Thoracic aorta (tissue), 2 donors: ENCODE data around the gene PHACTR1. TPM values are rescaled to one million over a fixed set of nuclear protein-coding genes. Genes with fewer than 3 reads are reported as not detected.
A peak's percentile ranks its signal among the peaks of the same experiment; 100 is the strongest.

Source experiments
- ATAC-seq: fragments of 150-250 bp; one replicate; pipeline ENCODE4 v1.8.0; 2017; ENCODE audit warnings: low read depth; ENCODE audit not compliant: insufficient number of reproducible peaks, low FRiP score
- DNase-seq: peaks from one replicate; pipeline ENCODE4 v3.0.0-alpha.2; 2020; ENCODE audit warnings: low spot score
- H3K27ac ChIP-seq, 2 donors: fragments of 200-600 bp; sonication (generic); 1 replicate in 1 of 2; 2 replicates in 1 of 2; pipeline ENCODE4 v1.5.1; 2016; ENCODE audit warnings: mild to moderate bottlenecking in 2 of 2, moderate library complexity in 2 of 2
- H3K27me3 ChIP-seq: fragments of 200-600 bp; sonication (generic); replicated peaks from 2 replicates; pipeline ENCODE4 v1.6.0; 2016; ENCODE audit warnings: mild to moderate bottlenecking; ENCODE audit not compliant: insufficient read depth
- H3K36me3 ChIP-seq: fragments of 200-600 bp; sonication (generic); one replicate; pipeline ENCODE4 v1.5.1; 2016
- H3K4me1 ChIP-seq, 2 donors: fragments of 200-600 bp; sonication (generic); 1 replicate in 1 of 2; 2 replicates in 1 of 2; pipeline versions ENCODE4 v1.5.1 to v1.6.0; 2016; ENCODE audit warnings: low read depth in 2 of 2, mild to moderate bottlenecking in 1 of 2; ENCODE audit not compliant: control insufficient read depth in 1 of 2
- H3K4me3 ChIP-seq: fragments of 200-600 bp; sonication (generic); 2 replicates; pipeline ENCODE4 v1.5.1; 2016; ENCODE audit warnings: mild to moderate bottlenecking
- H3K9me3 ChIP-seq: fragments of 200-600 bp; sonication (generic); 2 replicates; pipeline ENCODE4 v1.5.1; 2016
- CTCF ChIP-seq: fragments of 200-600 bp; sonication (generic); IDR thresholded peaks from one replicate; pipeline ENCODE4 v1.5.1; 2019; ENCODE audit warnings: antibody characterized with exemption
- total RNA-seq, 2 donors: library from RNA; depleted of rRNA; stranded (reverse); fragments of >200 nt; gene quantifications; one replicate each; pipeline versions ENCODE4 v1.1.0 to v1.2.3, GENCODE V29; 2016

Gene PHACTR1
- total RNA-seq, 2 donors from 2014 or later, result 42.9 to 69.1 TPM

DNA sequence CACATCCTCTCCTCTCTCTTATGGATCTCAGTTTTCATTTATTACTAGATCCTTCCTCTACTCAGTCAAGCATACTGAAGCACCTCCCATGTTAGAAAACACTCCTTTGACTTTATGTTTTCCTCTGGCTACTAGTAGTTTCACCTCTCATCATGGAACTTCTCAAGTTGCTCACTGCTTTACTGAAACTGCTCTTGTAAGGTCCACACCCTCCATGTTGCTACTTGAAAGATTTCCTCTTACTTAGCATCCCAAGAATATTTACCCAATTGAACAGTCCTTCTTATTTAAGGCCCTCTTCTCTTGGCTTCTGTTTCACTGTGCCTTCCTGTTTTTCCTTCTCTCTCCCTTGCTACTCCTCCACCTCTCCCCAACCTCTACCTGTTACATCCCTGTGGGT lies 381.4 kb downstream of the PHACTR1 start:
- H3K27me3 ChIP-seq, result no peaks in the 10 kb centered on the region
- no peaks in the 10 kb centered on the region for H3K9me3 ChIP-seq
- no peaks in the 10 kb centered on the region for H3K36me3 ChIP-seq
- no peak for DNase-seq
- H3K4me1 ChIP-seq, result peaks cover 18 to 60% of the 10 kb centered on the region in 2 donors
- H3K27ac ChIP-seq, result peak overlapping the region; percentile 62 to 63
- TF ChIP-seq CTCF, result no peak
- ATAC-seq, result no peak
- H3K4me3 ChIP-seq, result no peak overlapping the region

DNA sequence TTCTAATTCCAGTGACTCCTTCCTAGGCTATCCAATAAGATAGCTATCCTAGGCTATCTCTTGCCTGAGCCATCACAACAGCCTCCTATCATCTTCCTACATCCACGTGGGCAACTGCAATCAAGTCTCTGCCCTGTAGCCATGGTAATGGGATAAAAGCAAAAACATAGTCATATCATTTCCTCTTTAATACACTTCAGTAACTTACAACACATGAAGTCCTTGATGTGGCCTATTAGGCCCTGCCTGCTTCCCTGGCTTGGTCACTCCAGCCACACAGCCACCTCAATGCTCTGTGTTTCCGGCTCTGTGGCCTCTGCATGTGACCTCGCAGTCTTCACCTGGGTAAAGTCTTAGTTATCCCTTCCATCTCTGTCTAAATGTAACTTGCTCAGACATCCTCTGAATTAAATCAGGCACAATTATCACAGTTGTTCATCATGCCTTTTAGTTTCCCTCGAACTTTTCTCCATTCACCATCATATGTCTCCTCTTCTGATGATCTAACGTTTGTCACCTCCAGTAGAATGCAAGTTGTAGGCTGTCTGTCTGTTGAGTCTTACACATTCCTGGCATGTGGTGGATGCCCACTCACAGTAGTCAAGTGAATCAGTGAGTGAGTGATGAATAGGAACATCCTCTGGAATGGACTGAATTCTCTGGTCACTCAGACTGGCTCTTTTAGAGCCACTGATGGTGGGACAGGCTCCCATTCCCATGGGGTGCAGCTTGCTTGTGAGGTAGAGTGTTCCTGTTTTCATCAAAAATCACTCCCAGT lies 382.4 kb downstream of the PHACTR1 start:
- Histone ChIP-seq H3K9me3 (no peaks in the 10 kb centered on the region), H3K36me3 (no peaks in the 10 kb centered on the region), H3K4me3 (no peak overlapping the region), H3K27ac (peak overlapping the region; percentile 62 to 63), H3K27me3 (no peaks in the 10 kb centered on the region), H3K4me1 (peaks cover 18 to 70% of the 10 kb centered on the region in 2 donors)
- ATAC-seq (no peak), DNase-seq (no peak)
- no peak for TF ChIP-seq CTCF

DNA sequence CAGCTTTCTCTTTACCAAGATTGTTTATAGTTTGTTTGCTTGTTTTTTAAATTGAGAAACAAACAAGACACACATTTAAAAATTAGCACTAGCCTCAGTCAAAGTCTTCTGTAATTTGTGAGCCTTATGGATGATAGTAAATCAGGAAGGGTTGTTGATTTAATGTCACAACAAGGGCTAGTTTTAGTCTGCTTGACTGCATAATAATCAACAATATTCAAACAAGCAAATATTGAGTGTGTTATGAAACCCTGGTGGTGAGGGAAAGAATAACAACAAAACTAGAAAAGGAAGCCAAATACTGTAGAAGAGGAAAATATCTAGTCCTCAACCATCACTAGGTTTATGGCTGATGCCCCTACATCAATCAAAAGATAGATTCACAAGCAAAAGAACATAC lies 383.2 kb downstream of the PHACTR1 start:
- Histone ChIP-seq H3K4me1 (peaks cover 18 to 75% of the 10 kb centered on the region in 2 donors), H3K27ac (no peak overlapping the region), H3K4me3 (no peak overlapping the region), H3K9me3 (no peaks in the 10 kb centered on the region), H3K36me3 (no peaks in the 10 kb centered on the region), H3K27me3 (no peaks in the 10 kb centered on the region)
- ATAC-seq, result no peak
- peak; percentile 13 for TF ChIP-seq CTCF
- DNase-seq, result no peak

DNA sequence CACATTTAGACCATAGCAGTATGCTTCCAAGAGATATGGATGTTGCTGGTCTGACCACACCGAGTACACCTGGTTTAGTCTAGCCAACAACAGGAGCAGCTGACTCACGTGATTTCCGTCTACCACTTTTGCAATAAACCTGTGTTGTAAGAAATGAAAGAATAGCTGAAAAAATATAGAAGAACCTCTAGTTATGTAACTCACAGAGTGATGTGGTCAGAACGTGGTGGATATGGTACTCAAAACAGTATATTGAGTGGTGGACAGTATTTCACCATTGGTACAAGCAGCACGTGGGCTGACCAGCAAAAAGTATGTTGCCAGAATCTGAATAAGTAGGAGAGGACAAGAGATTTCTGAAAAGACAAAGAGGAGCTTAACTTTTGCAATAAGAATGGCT lies 384.8 kb downstream of the PHACTR1 start:
- Histone ChIP-seq H3K36me3 (no peaks in the 10 kb centered on the region), H3K27me3 (no peaks in the 10 kb centered on the region), H3K4me3 (no peak overlapping the region), H3K9me3 (no peaks in the 10 kb centered on the region), H3K4me1 (peaks cover 12 to 59% of the 10 kb centered on the region in 2 donors), H3K27ac (no peak overlapping the region)
- ATAC-seq, result no peak
- TF ChIP-seq CTCF, result no peak
- no peak for DNase-seq

- no peaks in the 10 kb centered on the region for H3K27me3 ChIP-seq
- H3K27ac ChIP-seq, result no peak overlapping the region
- no peaks in the 10 kb centered on the region for H3K36me3 ChIP-seq
- ATAC-seq (no peak), DNase-seq (no peak)
- H3K4me3 ChIP-seq, result no peak overlapping the region
- TF ChIP-seq CTCF, result no peak
- H3K9me3 ChIP-seq, result no peaks in the 10 kb centered on the region
- peaks cover 10 to 53% of the 10 kb centered on the region in 2 donors for H3K4me1 ChIP-seq
Observed at GRCh38 chr6:13101985-13102384, 385.4 kb downstream of the PHACTR1 start.
